PC-9 (cell line): ENCODE results near the gene MTO1. TPM values are rescaled to one million over a fixed set of nuclear protein-coding genes. Genes with fewer than 3 reads are reported as not detected.

Source experiments
- BruUV-seq: library from RNA; stranded (reverse); fragments of 400-500 nt; replicated peaks from 2 replicates; lab custom pipeline; 2021; lab: Mats Ljungman, UMichigan
- CTCF ChIA-PET: fragments of 300-600 bp; sonication (Branson Sonifier 250); formaldehyde crosslinking; loops from one replicate; lab custom pipeline; 2022; ENCODE audit warnings: antibody characterized with exemption; lab: Charles Lee
- POLR2A ChIA-PET: fragments of 300-600 bp; sonication (Branson Sonifier 250); formaldehyde crosslinking; loops from one replicate; lab custom pipeline; 2022; ENCODE audit warnings: antibody characterized with exemption; ENCODE audit not compliant: unreplicated experiment; lab: Charles Lee
- DNase-seq, 2 experiments: peaks; one replicate each; pipeline versions ENCODE4 v3.0.0 to v3.0.0-alpha.2; 2015 to 2022; ENCODE audit warnings: mixed read lengths in 1 of 2
- H2AFZ ChIP-seq: fragments of 200-600 bp; sonication (generic); 2 replicates; pipeline ENCODE4 v1.8.1; 2017; ENCODE audit warnings: antibody characterized with exemption
- H3F3A ChIP-seq: fragments of 200-600 bp; sonication (generic); 2 replicates; pipeline ENCODE4 v1.8.1; 2017; ENCODE audit warnings: antibody characterized with exemption, mild to moderate bottlenecking, low read depth; ENCODE audit not compliant: insufficient read depth
- H3K27ac ChIP-seq: fragments of 200-600 bp; sonication (generic); 2 replicates; pipeline ENCODE4 v1.6.1; 2016; ENCODE audit warnings: mixed run types
- H3K27me3 ChIP-seq: fragments of 200-600 bp; sonication (generic); 2 replicates; pipeline ENCODE4 v1.6.1; 2016; ENCODE audit warnings: low read depth, mixed run types; ENCODE audit not compliant: insufficient read depth
- H3K36me3 ChIP-seq: fragments of 200-600 bp; sonication (generic); 2 replicates; pipeline ENCODE4 v1.6.1; 2016; ENCODE audit warnings: low read depth, mixed run types
- H3K4me1 ChIP-seq: fragments of 200-600 bp; sonication (generic); replicated peaks from 2 replicates; pipeline ENCODE4 v1.6.1; 2016; ENCODE audit warnings: mixed run types; ENCODE audit not compliant: insufficient read depth
- H3K4me2 ChIP-seq: fragments of 200-600 bp; sonication (generic); 2 replicates; pipeline ENCODE4 v1.6.1; 2017; ENCODE audit warnings: mixed run types
- H3K4me3 ChIP-seq: fragments of 200-600 bp; sonication (generic); 2 replicates; pipeline ENCODE4 v1.6.1; 2016; ENCODE audit warnings: mixed run types
- H3K79me2 ChIP-seq: fragments of 200-600 bp; sonication (generic); 2 replicates; pipeline ENCODE4 v1.6.1; 2017; ENCODE audit warnings: low read depth, mixed run types
- H3K9me2 ChIP-seq: fragments of 200-600 bp; sonication (generic); 2 replicates; pipeline ENCODE4 v1.8.1; 2017; ENCODE audit warnings: mild to moderate bottlenecking; ENCODE audit not compliant: insufficient read depth
- H3K9me3 ChIP-seq: fragments of 200-600 bp; sonication (generic); 2 replicates; pipeline ENCODE4 v1.8.1; 2016; ENCODE audit warnings: low read depth; ENCODE audit not compliant: insufficient read depth
- H4K20me1 ChIP-seq: fragments of 200-600 bp; sonication (generic); 2 replicates; pipeline ENCODE4 v1.8.1; 2017; ENCODE audit not compliant: insufficient read depth
- CTCF ChIP-seq: fragments of 200-600 bp; sonication (generic); conservative IDR thresholded peaks from 2 replicates; pipeline ENCODE4 v1.6.1; 2017; ENCODE audit warnings: mixed run types, antibody characterized with exemption, mild to moderate bottlenecking, moderate library complexity
- EZH2 ChIP-seq: fragments of 200-600 bp; sonication (generic); IDR thresholded peaks from 2 replicates; pipeline ENCODE4 v1.8.0; 2017; ENCODE audit warnings: antibody characterized with exemption, low read depth
- intact Hi-C: fragments of 100-400 bp; cut with micrococcal nuclease; formaldehyde crosslinking; loops from one replicate; pipeline ENCODE4 v1.10.0; 2022; ENCODE audit not compliant: unreplicated experiment
- total RNA-seq: library from RNA; stranded (reverse); gene quantifications from 2 replicates; pipeline ENCODE4 v1.2.3, GENCODE V29; 2021

The MTO1 gene
- total RNA-seq, 1 experiment from 2014 or later = 27.2 TPM

- Histone ChIP-seq H3K27me3 (no peaks in the 10 kb centered on the region), H3K4me3 (no peak overlapping the region), H3K9me2 (no peaks in the 10 kb centered on the region), H4K20me1 (peaks cover 49% of the 10 kb centered on the region), H3K79me2 (peaks cover 20% of the 10 kb centered on the region), H3F3A (peaks cover 71% of the 10 kb centered on the region), H3K27ac (peak overlapping the region; percentile 2; the same call in 1 of the 2 replicates), H2AFZ (no peak overlapping the region), H3K36me3 (peaks cover 19% of the 10 kb centered on the region), H3K9me3 (no peaks in the 10 kb centered on the region), H3K4me1 (peaks cover 15% of the 10 kb centered on the region; the same call in 1 of the 2 replicates), H3K4me2 (no peak overlapping the region)
- intact Hi-C loops = no loop called here
- BruUV-seq = no TSS peak
- ChIA-PET POLR2A (interaction anchor here (0.6 to 1.5 kb wide), 11 partner anchors 10 to 139 kb away, joined by 3 to 13 read pairs (median 3); no protein-coding TSS in a partner anchor), CTCF (interaction anchor here (0.6 to 1.4 kb wide), 5 partner anchors 66 to 196 kb away, joined by 3 to 20 read pairs (median 4); no protein-coding TSS in a partner anchor)
- peak in 1 of 2 experiments; percentile 43 for DNase-seq
- no peak for TF ChIP-seq EZH2
- no peak for TF ChIP-seq CTCF
Measured at GRCh38 chr6:73513496-73513854, 51.9 kb downstream of the MTO1 start.

GRCh38 chr6:73514746-73515110 is 53.2 kb downstream of the MTO1 start:
- no TSS peak for BruUV-seq
- ChIA-PET POLR2A (interaction anchor here (0.7 to 1.5 kb wide), 4 partner anchors 92 to 218 kb away, joined by 3 to 29 read pairs (median 16); no protein-coding TSS in a partner anchor), CTCF (interaction anchor here (1.1 to 1.5 kb wide), 2 partner anchors 98 to 133 kb away, joined by 3 to 4 read pairs; no protein-coding TSS in a partner anchor)
- H3K79me2 ChIP-seq = peaks cover 33% of the 10 kb centered on the region
- no peaks in the 10 kb centered on the region for H3K9me3 ChIP-seq
- H3K27ac ChIP-seq = peak overlapping the region; percentile 76
- no peak overlapping the region for H3K4me2 ChIP-seq
- H3K36me3 ChIP-seq = peaks cover 26% of the 10 kb centered on the region
- H4K20me1 ChIP-seq = peaks cover 61% of the 10 kb centered on the region
- no peak overlapping the region for H3K4me3 ChIP-seq
- no peaks in the 10 kb centered on the region for H3K9me2 ChIP-seq
- no peak overlapping the region for H2AFZ ChIP-seq
- peaks cover 15% of the 10 kb centered on the region; the same call in 1 of the 2 replicates for H3K4me1 ChIP-seq
- DNase-seq = peak in 1 of 2 experiments; percentile 42
- no peaks in the 10 kb centered on the region for H3K27me3 ChIP-seq
- intact Hi-C loops = loop anchor here (1.0 kb wide), 3 partner anchors 96 to 219 kb away; partner anchors contain the start of gene SLC17A5
- TF ChIP-seq CTCF (no peak), EZH2 (no peak)
- H3F3A ChIP-seq = peaks cover 76% of the 10 kb centered on the region

- TF ChIP-seq EZH2 (no peak), CTCF (no peak)
- Histone ChIP-seq H3K9me3 (no peaks in the 10 kb centered on the region), H3K4me1 (peaks cover 15% of the 10 kb centered on the region; the same call in 1 of the 2 replicates), H3F3A (peaks cover 81% of the 10 kb centered on the region), H3K36me3 (peaks cover 31% of the 10 kb centered on the region), H4K20me1 (peaks cover 64% of the 10 kb centered on the region), H3K9me2 (no peaks in the 10 kb centered on the region), H3K27ac (peak overlapping the region; percentile 76), H3K4me2 (no peak overlapping the region), H3K79me2 (peaks cover 38% of the 10 kb centered on the region), H3K4me3 (no peak overlapping the region), H3K27me3 (no peaks in the 10 kb centered on the region), H2AFZ (no peak overlapping the region)
- BruUV-seq = no TSS peak
- CTCF ChIA-PET = interaction anchor here (0.6 to 1.5 kb wide), 4 partner anchors 54 to 133 kb away, joined by 3 to 4 read pairs (median 3); partner anchors contain the start of gene MTO1
- intact Hi-C loops = loop anchor here (1.0 kb wide), 3 partner anchors 95 to 218 kb away; partner anchors contain the start of gene SLC17A5
- POLR2A ChIA-PET = interaction anchor here (0.5 to 0.6 kb wide), 4 partner anchors 55 to 165 kb away, joined by 3 to 6 read pairs (median 4); no protein-coding TSS in a partner anchor
- peak in 1 of 2 experiments; percentile 36 for DNase-seq
Measured at GRCh38 chr6:73515204-73515655, 53.7 kb downstream of the MTO1 start.
